Colonic mucosa (tissue), 4 donors: Measurements from ENCODE around the gene H3-3A. TPM values are rescaled to one million over a fixed set of nuclear protein-coding genes. Genes with fewer than 3 reads are reported as not detected.

Experiments
- DNase-seq: peaks from one replicate; pipeline ENCODE4 v3.0.0-alpha.2; 2020
- H3K27ac ChIP-seq: fragments of 200-600 bp; one replicate; pipeline ENCODE4 v1.8.0; 2021
- H3K27me3 ChIP-seq: fragments of 200-600 bp; one replicate; pipeline ENCODE4 v1.8.0; 2021
- H3K36me3 ChIP-seq: fragments of 200-600 bp; one replicate; pipeline ENCODE4 v1.8.0; 2021
- H3K4me1 ChIP-seq: fragments of 200-600 bp; one replicate; pipeline ENCODE4 v1.8.0; 2021; ENCODE audit warnings: mild to moderate bottlenecking
- H3K4me3 ChIP-seq: fragments of 200-600 bp; one replicate; pipeline ENCODE4 v1.8.0; 2021
- H3K9ac ChIP-seq, 2 donors: one replicate each; pipeline ENCODE4 v1.7.0; 2013; ENCODE audit warnings: control low read depth in 2 of 2, low read depth in 2 of 2, low read length in 2 of 2
- H3K9me3 ChIP-seq: fragments of 200-600 bp; one replicate; pipeline ENCODE4 v1.8.0; 2021
- CTCF ChIP-seq: fragments of 200-600 bp; IDR thresholded peaks from one replicate; pipeline ENCODE4 v1.8.0; 2022; ENCODE audit warnings: antibody characterized with exemption, mild to moderate bottlenecking
- intact Hi-C: fragments of 100-400 bp; cut with DNase I; formaldehyde crosslinking; loops from one replicate; pipeline ENCODE4 v1.14.1; 2022
- total RNA-seq, 2 donors: library from RNA; stranded (reverse); fragmentation: NEBNext Ultra II Directional in 1 of 2; extraction: Animal tissue kit (Norgen Biotek cat#: 25700) in 1 of 2; gene quantifications; one replicate each; pipeline ENCODE4 v1.2.1, GENCODE V29; 2021
- donor health status: healthy.
- donor health status: DM: no; HTN: no; CAD: no.
- donor health status: DM: no; HTN: no; CAD: no.

The H3-3A gene
- total RNA-seq = 100 to 1,000 TPM; 680 to 810 TPM

- Histone ChIP-seq H3K27me3 (no peaks in the 10 kb centered on the region), H3K27ac (peak within 1 kb of the TSS; percentile 100), H3K36me3 (peaks cover 5% of the 10 kb centered on the region), H3K4me1 (peaks cover 4% of the 10 kb centered on the region), H3K4me3 (peak within 1 kb of the TSS; percentile 76), H3K9me3 (no peaks in the 10 kb centered on the region), H3K9ac (peak within 1 kb of the TSS; percentile 95 to 98)
- TF ChIP-seq CTCF = no peak
- intact Hi-C loops = loop anchor here (5.0 kb wide), 1 partner anchor 65 kb away; the partner anchor contains the start of gene SDE2
- peak; percentile 100 for DNase-seq
Measured at GRCh38 chr1:226062558-226063223, at the start of gene H3-3A. Gene H3-3A (plus strand): TSS chr1:226062716. CDS start chr1:226064352, 1,636 bp downstream.

- Histone ChIP-seq H3K27me3 (no peaks in the 10 kb centered on the region), H3K36me3 (no peaks in the 10 kb centered on the region), H3K4me3 (no peak overlapping the region), H3K9me3 (no peaks in the 10 kb centered on the region), H3K4me1 (no peaks in the 10 kb centered on the region), H3K9ac (no peak overlapping the region), H3K27ac (no peak overlapping the region)
- DNase-seq = no peak
- intact Hi-C loops = no loop called here
- no peak for TF ChIP-seq CTCF
Measured at GRCh38 chr1:226017070-226017469, 45.4 kb upstream of the H3-3A start.

- Histone ChIP-seq H3K9ac (no peak overlapping the region), H3K27me3 (no peaks in the 10 kb centered on the region), H3K36me3 (no peaks in the 10 kb centered on the region), H3K4me1 (no peaks in the 10 kb centered on the region), H3K4me3 (no peak overlapping the region), H3K27ac (no peak overlapping the region), H3K9me3 (no peaks in the 10 kb centered on the region)
- intact Hi-C loops = no loop called here
- TF ChIP-seq CTCF = no peak
- DNase-seq = no peak
Measured at GRCh38 chr1:226019572-226019971, 42.9 kb upstream of the H3-3A start.

GRCh38 chr1:226021401-226021800 is 41.1 kb upstream of the H3-3A start:
- TF ChIP-seq CTCF = no peak
- H3K27ac ChIP-seq = no peak overlapping the region
- no peak overlapping the region for H3K4me3 ChIP-seq
- H3K27me3 ChIP-seq = no peaks in the 10 kb centered on the region
- no peak for DNase-seq
- H3K9me3 ChIP-seq = no peaks in the 10 kb centered on the region
- H3K9ac ChIP-seq = no peak overlapping the region
- H3K36me3 ChIP-seq = no peaks in the 10 kb centered on the region
- H3K4me1 ChIP-seq = no peaks in the 10 kb centered on the region
- intact Hi-C loops = no loop called here

GRCh38 chr1:226021801-226022200 is 40.7 kb upstream of the H3-3A start:
- Histone ChIP-seq H3K4me3 (no peak overlapping the region), H3K27ac (no peak overlapping the region), H3K27me3 (no peaks in the 10 kb centered on the region), H3K4me1 (no peaks in the 10 kb centered on the region), H3K9ac (no peak overlapping the region), H3K9me3 (no peaks in the 10 kb centered on the region), H3K36me3 (no peaks in the 10 kb centered on the region)
- intact Hi-C loops = no loop called here
- no peak for TF ChIP-seq CTCF
- no peak for DNase-seq
